K562 (cell line): ENCODE measurements around the gene ADCYAP1R1. TPM values are rescaled to one million over a fixed set of nuclear protein-coding genes. Genes with fewer than 3 reads are reported as not detected.

Experiments used
- ATAC-seq: fragments of 200-7000 bp; cut with Tn5 transposase; 3 replicates; pipeline ENCODE4 v1.9.1; 2020; ENCODE audit warnings: moderate library complexity
- BruUV-seq: library from RNA; stranded (reverse); fragments of 400-500 nt; replicated peaks from 2 replicates; lab custom pipeline; 2021; lab: Mats Ljungman, UMichigan
- CTCF ChIA-PET: fragments of 300-600 bp; formaldehyde crosslinking; extraction: SDS; loops from one replicate; lab custom pipeline; 2021; ENCODE audit warnings: low intra/inter-chr PET ratio; lab: Yijun Ruan, JAX
- POLR2A ChIA-PET: fragments of 300-600, 350-650 bp; sonication (Branson Sonifier 250); formaldehyde crosslinking; extraction: SDS; loops from one replicate; lab custom pipeline; 2021; ENCODE audit warnings: antibody characterized with exemption, inconsistent platforms; lab: Yijun Ruan, JAX
- DNase-seq, 4 experiments: peaks; one replicate each; pipeline versions ENCODE4 v3.0.0 to v3.0.0-alpha.2; 2011 to 2018; ENCODE audit warnings: low spot score in 3 of 4, mixed read lengths in 3 of 4; ENCODE audit errors: extremely low read depth in 1 of 4
- FAIRE-seq: peaks from 2 replicates; lab custom pipeline; 2011; peaks lifted over from hg19 to GRCh38; lab: Jason Lieb, UNC
- H2AFZ ChIP-seq: 2 replicates; pipeline ENCODE4 v1.6.0; 2011; ENCODE audit warnings: low read depth, low read length, control low read depth, inconsistent platforms
- H3K27ac ChIP-seq: fragments of 200-600 bp; 3 replicates; pipeline ENCODE4 v1.8.0; 2011; ENCODE audit warnings: low read depth, mild to moderate bottlenecking, control low read depth, inconsistent platforms, low read length, moderate library complexity, mixed read lengths; ENCODE audit errors: extremely low read depth
- H3K27me3 ChIP-seq, 2 experiments: fragments of 300-600 bp in 1 of 2; 2 replicates in 1 of 2; 3 replicates in 1 of 2; pipeline versions ENCODE4 v1.6.0 to v1.8.0; 2011; ENCODE audit warnings: inconsistent platforms in 2 of 2, low read length in 2 of 2, mild to moderate bottlenecking in 1 of 2, mixed read lengths in 1 of 2, moderate library complexity in 1 of 2; ENCODE audit not compliant: control insufficient read depth in 2 of 2, insufficient read depth in 2 of 2
- H3K36me3 ChIP-seq: fragments of 300-600 bp; 3 replicates; pipeline ENCODE4 v1.8.0; 2011; ENCODE audit warnings: mild to moderate bottlenecking, low read length, inconsistent platforms; ENCODE audit not compliant: control insufficient read depth, insufficient read depth
- H3K4me1 ChIP-seq, 2 experiments: fragments of 200-600 bp in 1 of 2; replicated peaks in 1 of 2; 2 replicates in 1 of 2; 3 replicates in 1 of 2; pipeline versions ENCODE4 v1.5.1 to v1.8.0; 2011; ENCODE audit warnings: inconsistent platforms in 2 of 2, low read length in 2 of 2, mild to moderate bottlenecking in 1 of 2, mixed read lengths in 1 of 2, moderate library complexity in 1 of 2; ENCODE audit not compliant: control insufficient read depth in 2 of 2, insufficient read depth in 2 of 2
- H3K4me2 ChIP-seq: 2 replicates; pipeline ENCODE4 v1.6.1; 2011; ENCODE audit warnings: low read length, control low read depth, inconsistent platforms, mixed read lengths; ENCODE audit not compliant: insufficient read depth
- H3K4me3 ChIP-seq: fragments of 200-600 bp; sonication (generic), shearing (Covaris generic); 2 replicates; pipeline ENCODE4 v1.5.1; 2016; ENCODE audit warnings: control low read depth, inconsistent platforms
- H3K79me2 ChIP-seq: fragments of 200-600 bp; 3 replicates; pipeline ENCODE4 v1.8.0; 2011; ENCODE audit warnings: low read length, inconsistent platforms; ENCODE audit not compliant: control insufficient read depth, insufficient read depth
- H3K9ac ChIP-seq, 2 experiments: 2 replicates each; pipeline versions ENCODE4 v1.6.0 to v1.6.1; 2011; ENCODE audit warnings: low read depth in 2 of 2, low read length in 2 of 2, control low read depth in 1 of 2, inconsistent platforms in 1 of 2, mild to moderate bottlenecking in 1 of 2, mixed read lengths in 1 of 2; ENCODE audit not compliant: insufficient read depth in 1 of 2
- H3K9me1 ChIP-seq: one replicate; pipeline ENCODE4 v1.6.0; 2011; ENCODE audit warnings: inconsistent platforms, mild to moderate bottlenecking, low read length, moderate library complexity; ENCODE audit not compliant: control insufficient read depth, insufficient read depth
- H3K9me3 ChIP-seq: replicated peaks from 2 replicates; pipeline ENCODE4 v1.5.1; 2011; ENCODE audit warnings: low read depth, low read length, inconsistent platforms; ENCODE audit not compliant: control insufficient read depth, insufficient read depth
- H4K20me1 ChIP-seq: replicated peaks from 2 replicates; pipeline ENCODE4 v1.6.1; 2011; ENCODE audit warnings: low read length, inconsistent platforms, mixed read lengths; ENCODE audit not compliant: control insufficient read depth, insufficient read depth
- DIDO1 ChIP-seq: fragments of 450-650 bp; IDR thresholded peaks from 2 replicates; pipeline ENCODE4 v1.6.1; 2016; ENCODE audit warnings: low read depth, missing biosample characterization, missing genetic modification characterization
- HMG20A ChIP-seq: fragments of 450-650 bp; formaldehyde crosslinking; conservative IDR thresholded peaks from 2 replicates; pipeline ENCODE4 v1.4.0; 2020; ENCODE audit warnings: mild to moderate bottlenecking, mixed read lengths
- HSF4 ChIP-seq: fragments of 250-450 bp; sonication (Bioruptor Pico); IDR thresholded peaks from 2 replicates; pipeline ENCODE4 v2.1.2; 2022; ENCODE audit warnings: mild to moderate bottlenecking, moderate library complexity, borderline replicate concordance
- IRF2 ChIP-seq: sonication (generic); formaldehyde crosslinking; IDR thresholded peaks from 2 replicates; pipeline ENCODE4 v1.8.1; 2022; ENCODE audit warnings: mild to moderate bottlenecking, missing genetic modification reagents
- SMAD1 ChIP-seq: fragments of 150-350 bp; IDR thresholded peaks from 2 replicates; pipeline ENCODE4 v1.6.1; 2014; ENCODE audit warnings: low read length, low read depth; ENCODE audit not compliant: partially characterized antibody
- SMC3 ChIP-seq: conservative IDR thresholded peaks from 2 replicates; pipeline ENCODE4 v1.6.1; 2011; ENCODE audit warnings: low read depth, low read length, improper control_type of control experiment; ENCODE audit not compliant: insufficient read depth
- TFAM ChIP-seq: fragments of 250-450 bp; sonication (Bioruptor Pico); conservative IDR thresholded peaks from 2 replicates; pipeline ENCODE4 v1.5.0; 2021; ENCODE audit warnings: mild to moderate bottlenecking, moderate library complexity
- TOE1 ChIP-seq, 2 experiments: fragments of 450-650 bp in 1 of 2; sonication (generic) in 1 of 2; formaldehyde crosslinking in 1 of 2; IDR thresholded peaks; 2 replicates each; pipeline versions ENCODE4 v1.7.1 to v1.8.0; 2016 to 2022; ENCODE audit warnings: borderline replicate concordance in 2 of 2, mild to moderate bottlenecking in 2 of 2, antibody characterized with exemption in 1 of 2, inconsistent platforms in 1 of 2, low read depth in 1 of 2, missing genetic modification reagents in 1 of 2, moderate library complexity in 1 of 2
- YBX1 ChIP-seq: fragments of 450-650 bp; IDR thresholded peaks from 2 replicates; pipeline ENCODE4 v1.7.1; 2016; ENCODE audit warnings: mild to moderate bottlenecking
- ZNF280A ChIP-seq: fragments of 450-650 bp; IDR thresholded peaks from 2 replicates; pipeline ENCODE4 v1.6.1; 2018; ENCODE audit warnings: mild to moderate bottlenecking, low read depth; ENCODE audit not compliant: partially characterized antibody
- ZNF644 ChIP-seq: fragments of 200-800 bp; sonication (Bioruptor generic); IDR thresholded peaks from 2 replicates; pipeline ENCODE4 v1.6.1; 2016; ENCODE audit warnings: low read depth, missing genetic modification characterization, missing compliant biosample characterization
- ZNF717 ChIP-seq: fragments of 250-450 bp; sonication (Bioruptor Pico); IDR thresholded peaks from 2 replicates; pipeline ENCODE4 v1.5.0; 2021
- ZSCAN29 ChIP-seq: fragments of 450-650 bp; IDR thresholded peaks from 2 replicates; pipeline ENCODE4 v1.6.1; 2017
- WGBS: fragments of 100-300 bp; shearing (Covaris generic); methylation state at CpG from one replicate; pipeline ENCODE4 v1.1.6; 2016; ENCODE audit warnings: low coverage, mixed read lengths; ENCODE audit not compliant: insufficient coverage; ENCODE audit errors: missing lambda C conversion rate; 5-methylcytosine and 5-hydroxymethylcytosine counted together
- in situ Hi-C: fragments of 300-500 bp; cut with MboI; formaldehyde crosslinking; loops from 4 replicates; pipeline ENCODE4 v1.15.0; 2018; ENCODE audit warnings: inconsistent platforms, mixed read lengths
- intact Hi-C: fragments of 100-400 bp; cut with micrococcal nuclease; formaldehyde crosslinking; loops from 2 replicates; pipeline ENCODE4 v1.14.2; 2022
- polyA plus RNA-seq, 8 experiments: library from polyadenylated mRNA; depleted of rRNA in 4 of 8; stranded (reverse) in 5 of 8; unstranded in 3 of 8; fragments of >200 nt; fragmentation: Nextera tagmentation in 2 of 8; fragmentation: Illumina TruSeq in 1 of 8; extraction: Ambion mirVana in 2 of 8; extraction: Trizol in 1 of 8; gene quantifications; 2 replicates each; pipeline versions ENCODE4 v1.2.1 to v1.2.3, GENCODE V29; 2011 to 2014; ENCODE audit warnings: inconsistent platforms in 1 of 8, missing spikeins in 1 of 8
- total RNA-seq, 7 experiments: library from RNA; depleted of rRNA in 6 of 7; stranded (reverse); fragments of >200 nt in 6 of 7; fragmentation: Illumina TruSeq in 2 of 7; extraction: Trizol in 2 of 7; gene quantifications; 2 replicates each; pipeline versions ENCODE4 v1.2.1 to v1.2.3, GENCODE V29; 2011 to 2021; ENCODE audit warnings: low replicate concordance in 1 of 7
- TF ChIP-seq, protein P1 (sequence below): fragments of 450-650 bp; formaldehyde crosslinking; IDR thresholded peaks from 2 replicates; pipeline ENCODE4 v1.4.0; 2022; ENCODE audit warnings: missing genetic modification characterization
- TF ChIP-seq, protein P2 (sequence below): fragments of 450-650 bp; IDR thresholded peaks from 2 replicates; pipeline ENCODE4 v1.6.1; 2018; ENCODE audit not compliant: partially characterized antibody

Gene ADCYAP1R1
- total and polyA plus RNA-seq, 9 of the 15 experiments (the other 6 are each of a cell fraction or from before 2014, with no cell fraction given) = 0.03 to 0.07 TPM; not detected in 7

GRCh38 chr7:31007634-31008033 is 44.5 kb upstream of the ADCYAP1R1 start:
- 3% methylated on average over 4 of the region's 5 CpGs for WGBS
- Histone ChIP-seq H3K4me2 (no peak overlapping the region), H3K4me1 (no peaks in the 10 kb centered on the region), H3K4me3 (no peak overlapping the region), H4K20me1 (no peaks in the 10 kb centered on the region), H3K27ac (no peak overlapping the region), H2AFZ (no peak overlapping the region), H3K27me3 (peaks cover 3 to 37% of the 10 kb centered on the region in 2 experiments; a peak in 3 of 5 replicates), H3K9me1 (no peaks in the 10 kb centered on the region), H3K9ac (no peak overlapping the region), H3K79me2 (no peaks in the 10 kb centered on the region), H3K9me3 (no peaks in the 10 kb centered on the region), H3K36me3 (no peaks in the 10 kb centered on the region)
- ChIA-PET POLR2A (no interaction called here), CTCF (no interaction called here)
- DNase-seq (no peak), FAIRE-seq (no peak), ATAC-seq (no peak)
- BruUV-seq = no TSS peak
- TF ChIP-seq TOE1 (IDR thresholded peaks at IDR 0.05; ENCODE audit: borderline replicate concordance) (no peak), TOE1 (CRISPR knock-in tag; IDR thresholded peaks at IDR 0.05; ENCODE audit: borderline replicate concordance, low read depth) (no peak), IRF2 (no peak), HSF4 (no peak), TFAM (no peak), YBX1 (no peak), ZNF644 (tag) (no peak), DIDO1 (tag) (no peak), ZNF717 (CRISPR knock-in tag) (no peak), SMAD1 (no peak), ZSCAN29 (no peak), SMC3 (no peak), ZNF280A (no peak), HMG20A (CRISPR knock-in tag) (no peak)
- TF ChIP-seq, protein P1, sequence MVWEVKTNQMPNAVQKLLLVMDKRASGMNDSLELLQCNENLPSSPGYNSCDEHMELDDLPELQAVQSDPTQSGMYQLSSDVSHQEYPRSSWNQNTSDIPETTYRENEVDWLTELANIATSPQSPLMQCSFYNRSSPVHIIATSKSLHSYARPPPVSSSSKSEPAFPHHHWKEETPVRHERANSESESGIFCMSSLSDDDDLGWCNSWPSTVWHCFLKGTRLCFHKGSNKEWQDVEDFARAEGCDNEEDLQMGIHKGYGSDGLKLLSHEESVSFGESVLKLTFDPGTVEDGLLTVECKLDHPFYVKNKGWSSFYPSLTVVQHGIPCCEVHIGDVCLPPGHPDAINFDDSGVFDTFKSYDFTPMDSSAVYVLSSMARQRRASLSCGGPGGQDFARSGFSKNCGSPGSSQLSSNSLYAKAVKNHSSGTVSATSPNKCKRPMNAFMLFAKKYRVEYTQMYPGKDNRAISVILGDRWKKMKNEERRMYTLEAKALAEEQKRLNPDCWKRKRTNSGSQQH (CRISPR knock-in tag) = no peak
- TF ChIP-seq, protein P2, sequence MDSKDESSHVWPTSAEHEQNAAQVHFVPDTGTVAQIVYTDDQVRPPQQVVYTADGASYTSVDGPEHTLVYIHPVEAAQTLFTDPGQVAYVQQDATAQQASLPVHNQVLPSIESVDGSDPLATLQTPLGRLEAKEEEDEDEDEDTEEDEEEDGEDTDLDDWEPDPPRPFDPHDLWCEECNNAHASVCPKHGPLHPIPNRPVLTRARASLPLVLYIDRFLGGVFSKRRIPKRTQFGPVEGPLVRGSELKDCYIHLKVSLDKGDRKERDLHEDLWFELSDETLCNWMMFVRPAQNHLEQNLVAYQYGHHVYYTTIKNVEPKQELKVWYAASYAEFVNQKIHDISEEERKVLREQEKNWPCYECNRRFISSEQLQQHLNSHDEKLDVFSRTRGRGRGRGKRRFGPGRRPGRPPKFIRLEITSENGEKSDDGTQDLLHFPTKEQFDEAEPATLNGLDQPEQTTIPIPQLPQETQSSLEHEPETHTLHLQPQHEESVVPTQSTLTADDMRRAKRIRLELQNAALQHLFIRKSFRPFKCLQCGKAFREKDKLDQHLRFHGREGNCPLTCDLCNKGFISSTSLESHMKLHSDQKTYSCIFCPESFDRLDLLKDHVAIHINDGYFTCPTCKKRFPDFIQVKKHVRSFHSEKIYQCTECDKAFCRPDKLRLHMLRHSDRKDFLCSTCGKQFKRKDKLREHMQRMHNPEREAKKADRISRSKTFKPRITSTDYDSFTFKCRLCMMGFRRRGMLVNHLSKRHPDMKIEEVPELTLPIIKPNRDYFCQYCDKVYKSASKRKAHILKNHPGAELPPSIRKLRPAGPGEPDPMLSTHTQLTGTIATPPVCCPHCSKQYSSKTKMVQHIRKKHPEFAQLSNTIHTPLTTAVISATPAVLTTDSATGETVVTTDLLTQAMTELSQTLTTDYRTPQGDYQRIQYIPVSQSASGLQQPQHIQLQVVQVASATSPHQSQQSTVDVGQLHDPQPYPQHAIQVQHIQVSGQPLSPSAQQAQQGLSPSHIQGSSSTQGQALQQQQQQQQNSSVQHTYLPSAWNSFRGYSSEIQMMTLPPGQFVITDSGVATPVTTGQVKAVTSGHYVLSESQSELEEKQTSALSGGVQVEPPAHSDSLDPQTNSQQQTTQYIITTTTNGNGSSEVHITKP = no peak
- intact Hi-C loops (no loop called here), in situ Hi-C loops (no loop called here)
